ENCODE measurements around the gene TCF23.
"Not testable (repeated sequence)": the region's sequence is repeated elsewhere in the genome, so short reads cannot be mapped to it uniquely, and the experiment has no call there.

Gene TCF23

DNA sequence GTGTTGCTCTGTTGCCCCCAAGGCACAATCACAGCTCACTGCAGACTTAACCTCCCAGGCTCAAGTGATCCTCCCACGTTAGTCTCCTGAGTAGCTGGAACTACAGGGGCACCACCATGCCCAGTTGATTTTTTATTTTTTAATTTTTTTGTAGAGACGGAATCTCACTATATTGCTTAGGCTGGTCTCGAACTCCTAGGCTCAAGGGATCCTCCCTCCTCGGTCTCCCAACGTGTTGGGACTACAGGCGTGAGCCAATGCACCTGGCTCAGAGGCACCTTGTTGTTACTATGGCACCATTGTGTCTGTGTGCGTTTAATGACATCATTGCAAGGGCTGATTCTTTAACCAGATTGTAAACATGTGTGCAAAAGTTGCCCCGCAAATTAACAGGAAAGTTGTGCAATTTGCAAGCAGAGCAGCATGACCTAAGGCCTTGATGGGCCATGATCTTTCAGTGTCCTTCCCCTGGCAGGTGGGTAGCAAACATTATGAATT is 22.6 kb downstream of the TCF23 start:
- H3K27ac ChIP-seq (ENCODE audit: low read depth, low read length), result no peak overlapping the region
- no peaks in the 10 kb centered on the region; the same call in 1 of the 2 replicates for H3F3A ChIP-seq (ENCODE audit: control insufficient read depth, insufficient read depth)
- TF ChIP-seq EZH2phosphoT487 (IDR thresholded peaks at IDR 0.05; ENCODE audit: borderline replicate concordance, low read length), result no peak
- TF ChIP-seq CTCF (IDR thresholded peaks at IDR 0.05; ENCODE audit: low read depth, low read length, poor library complexity, severe bottlenecking), result no peak
- no peaks in the 10 kb centered on the region for H3K9me3 ChIP-seq (ENCODE audit: control insufficient read depth, insufficient read depth, low read length)
- H4K20me1 ChIP-seq (ENCODE audit: control insufficient read depth, insufficient read depth, low read depth, low read length), result no peaks in the 10 kb centered on the region
- H3K9me2 ChIP-seq (replicated peaks; ENCODE audit: control insufficient read depth, low read length), result no peaks in the 10 kb centered on the region
- peaks cover 41% of the 10 kb centered on the region for H3K4me1 ChIP-seq (ENCODE audit: control insufficient read depth, low read length)
- H3K36me3 ChIP-seq (ENCODE audit: control insufficient read depth, low read length), result no peaks in the 10 kb centered on the region
- H3K27me3 ChIP-seq (ENCODE audit: control insufficient read depth, low read length), result no peaks in the 10 kb centered on the region
- H3K4me3 ChIP-seq (ENCODE audit: low read length), result no peak overlapping the region
- no peaks in the 10 kb centered on the region for H3K79me2 ChIP-seq (ENCODE audit: control insufficient read depth, low read length)
- no peak overlapping the region for H3K4me2 ChIP-seq (ENCODE audit: low read length)

DNA sequence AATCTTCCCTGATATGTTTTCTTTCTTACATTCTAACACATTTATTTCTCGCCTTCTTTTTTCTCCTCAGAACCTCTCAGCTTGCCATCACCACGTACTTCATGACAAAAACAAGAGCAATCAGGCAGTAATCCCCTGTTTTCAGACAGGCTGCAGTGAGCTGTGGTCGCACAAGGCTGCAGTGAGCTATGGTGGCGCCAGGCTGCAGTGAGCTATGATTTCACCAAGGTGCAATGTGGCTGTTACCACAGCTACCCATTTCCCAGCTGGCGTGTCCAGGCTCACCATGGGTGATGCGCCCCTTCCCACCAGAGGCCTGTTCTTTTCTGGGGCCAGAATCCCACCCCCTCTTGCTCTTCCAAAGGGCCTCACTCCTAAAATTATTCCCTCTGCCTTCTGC is 25.8 kb downstream of the TCF23 start:
- Histone ChIP-seq H4K20me1 (ENCODE audit: control insufficient read depth, insufficient read depth, low read depth, low read length) (no peaks in the 10 kb centered on the region), H3K9me2 (replicated peaks; ENCODE audit: control insufficient read depth, low read length) (no peaks in the 10 kb centered on the region), H3K79me2 (ENCODE audit: control insufficient read depth, low read length) (no peaks in the 10 kb centered on the region), H3K27me3 (ENCODE audit: control insufficient read depth, low read length) (no peaks in the 10 kb centered on the region), H3K4me1 (ENCODE audit: control insufficient read depth, low read length) (peaks cover 59% of the 10 kb centered on the region), H3F3A (ENCODE audit: control insufficient read depth, insufficient read depth) (no peaks in the 10 kb centered on the region; the same call in 1 of the 2 replicates), H3K27ac (ENCODE audit: low read depth, low read length) (no peak overlapping the region), H3K9me3 (ENCODE audit: control insufficient read depth, insufficient read depth, low read length) (no peaks in the 10 kb centered on the region), H3K4me2 (ENCODE audit: low read length) (no peak overlapping the region), H3K4me3 (ENCODE audit: low read length) (no peak overlapping the region), H3K36me3 (ENCODE audit: control insufficient read depth, low read length) (no peaks in the 10 kb centered on the region)
- no peak for TF ChIP-seq EZH2phosphoT487 (IDR thresholded peaks at IDR 0.05; ENCODE audit: borderline replicate concordance, low read length)
- no peak for TF ChIP-seq CTCF (IDR thresholded peaks at IDR 0.05; ENCODE audit: low read depth, low read length, poor library complexity, severe bottlenecking)

- Histone ChIP-seq H3K4me3 (ENCODE audit: low read length) (no peak overlapping the region), H3K27ac (ENCODE audit: low read depth, low read length) (no peak overlapping the region), H3K27me3 (ENCODE audit: control insufficient read depth, low read length) (no peaks in the 10 kb centered on the region), H3K4me1 (ENCODE audit: control insufficient read depth, low read length) (peaks cover 53% of the 10 kb centered on the region), H3K79me2 (ENCODE audit: control insufficient read depth, low read length) (no peaks in the 10 kb centered on the region), H3F3A (ENCODE audit: control insufficient read depth, insufficient read depth) (no peaks in the 10 kb centered on the region; the same call in 1 of the 2 replicates), H3K36me3 (ENCODE audit: control insufficient read depth, low read length) (no peaks in the 10 kb centered on the region), H4K20me1 (ENCODE audit: control insufficient read depth, insufficient read depth, low read depth, low read length) (no peaks in the 10 kb centered on the region), H3K4me2 (ENCODE audit: low read length) (no peak overlapping the region), H3K9me3 (ENCODE audit: control insufficient read depth, insufficient read depth, low read length) (no peaks in the 10 kb centered on the region), H3K9me2 (replicated peaks; ENCODE audit: control insufficient read depth, low read length) (no peaks in the 10 kb centered on the region)
- TF ChIP-seq EZH2phosphoT487 (IDR thresholded peaks at IDR 0.05; ENCODE audit: borderline replicate concordance, low read length) (no peak), CTCF (IDR thresholded peaks at IDR 0.05; ENCODE audit: low read depth, low read length, poor library complexity, severe bottlenecking) (no peak)
These were observed 26.5 kb downstream of the TCF23 start for GRCh38 chr2:27175330-27175729.

GRCh38 chr2:27175781-27176180 is 27.0 kb downstream of the TCF23 start:
- H3K9me3 ChIP-seq (ENCODE audit: control insufficient read depth, insufficient read depth, low read length); H4K20me1 ChIP-seq (ENCODE audit: control insufficient read depth, insufficient read depth, low read depth, low read length); H3K9me2 ChIP-seq (replicated peaks; ENCODE audit: control insufficient read depth, low read length); H3K36me3 ChIP-seq (ENCODE audit: control insufficient read depth, low read length); H3K27me3 ChIP-seq (ENCODE audit: control insufficient read depth, low read length); H3K27ac ChIP-seq (ENCODE audit: low read depth, low read length); H3K4me2 ChIP-seq (ENCODE audit: low read length); H3K4me3 ChIP-seq (ENCODE audit: low read length); H3F3A ChIP-seq (ENCODE audit: control insufficient read depth, insufficient read depth); H3K79me2 ChIP-seq (ENCODE audit: control insufficient read depth, low read length): not testable (repeated sequence)
- peaks cover 49% of the 10 kb centered on the region for H3K4me1 ChIP-seq (ENCODE audit: control insufficient read depth, low read length)
